Hindlimb muscle (tissue), 1 donor: Measurements from ENCODE around the gene NRXN2. TPM values are rescaled to one million over a fixed set of nuclear protein-coding genes. Genes with fewer than 3 reads are reported as not detected.
"Not testable (repeated sequence)": the region's sequence is repeated elsewhere in the genome, so short reads cannot be mapped to it uniquely, and the experiment has no call there.

Experiments
- DNase-seq: peaks from one replicate; pipeline ENCODE4 v3.0.0-alpha.2; 2013
- polyA plus RNA-seq: library from polyadenylated mRNA; unstranded; fragments of 120-200 nt; gene quantifications from one replicate; pipeline ENCODE4 v1.2.1, GENCODE V29; 2013; ENCODE audit not compliant: insufficient read length

Gene NRXN2
- polyA plus RNA-seq, 1 donor = 32.6 TPM

- no peak for DNase-seq
Measured at GRCh38 chr11:64670975-64671374, 52.0 kb downstream of the NRXN2 start.

- DNase-seq = no peak
Measured at GRCh38 chr11:64667154-64667745, 55.7 kb downstream of the NRXN2 start.

- DNase-seq = no peak
Measured at GRCh38 chr11:64665411-64665821, 57.6 kb downstream of the NRXN2 start.

GRCh38 chr11:64664236-64664870, 58.6 kb downstream of the NRXN2 start:
- not testable (repeated sequence) for DNase-seq

GRCh38 chr11:64663656-64664055, 59.3 kb downstream of the NRXN2 start:
- no peak for DNase-seq

- DNase-seq = no peak
Measured at GRCh38 chr11:64661614-64662013, 61.4 kb downstream of the NRXN2 start.

GRCh38 chr11:64661146-64661545, 61.9 kb downstream of the NRXN2 start:
- peak; percentile 73 for DNase-seq

- DNase-seq = no peak
Measured at GRCh38 chr11:64660706-64661105, 62.3 kb downstream of the NRXN2 start.

GRCh38 chr11:64660205-64660604, 62.8 kb downstream of the NRXN2 start:
- no peak for DNase-seq

GRCh38 chr11:64659417-64660144, 63.4 kb downstream of the NRXN2 start:
- no peak for DNase-seq

- no peak for DNase-seq
Measured at GRCh38 chr11:64658265-64658664, 64.7 kb downstream of the NRXN2 start.

GRCh38 chr11:64656862-64657261, 66.1 kb downstream of the NRXN2 start:
- DNase-seq = no peak

GRCh38 chr11:64655941-64656601, 66.9 kb downstream of the NRXN2 start:
- DNase-seq = no peak

GRCh38 chr11:64654958-64655541, 67.9 kb downstream of the NRXN2 start:
- no peak for DNase-seq

GRCh38 chr11:64654439-64654838, 68.6 kb downstream of the NRXN2 start:
- no peak for DNase-seq

GRCh38 chr11:64653388-64653973, 69.5 kb downstream of the NRXN2 start:
- no peak for DNase-seq

- DNase-seq = peak; percentile 84
Measured at GRCh38 chr11:64652586-64653387, 70.2 kb downstream of the NRXN2 start.

GRCh38 chr11:64650923-64651523, 72.0 kb downstream of the NRXN2 start:
- DNase-seq = no peak

- peak; percentile 45 for DNase-seq
Measured at GRCh38 chr11:64649291-64649697, 73.7 kb downstream of the NRXN2 start.

- DNase-seq = no peak
Measured at GRCh38 chr11:64648551-64648950, 74.4 kb downstream of the NRXN2 start.
